Muscle layer of duodenum (tissue), 2 donors: ENCODE data around the gene KCTD16.

Experiments used
- H3K27ac ChIP-seq: one replicate; pipeline ENCODE4 v1.7.0; 2013; ENCODE audit warnings: mild to moderate bottlenecking, low read length
- H3K27me3 ChIP-seq: one replicate; pipeline ENCODE4 v1.7.0; 2013; ENCODE audit warnings: low read depth, mild to moderate bottlenecking, control low read depth, low read length
- H3K36me3 ChIP-seq, 2 donors: one replicate each; pipeline ENCODE4 v1.7.0; 2013; ENCODE audit warnings: low read length in 2 of 2, control low read depth in 1 of 2, mild to moderate bottlenecking in 1 of 2; ENCODE audit not compliant: insufficient read depth in 2 of 2, control insufficient read depth in 1 of 2
- H3K4me1 ChIP-seq, 2 donors: one replicate each; pipeline ENCODE4 v1.7.0; 2013; ENCODE audit warnings: low read length in 2 of 2, mild to moderate bottlenecking in 2 of 2, control low read depth in 1 of 2, moderate library complexity in 1 of 2; ENCODE audit not compliant: insufficient read depth in 2 of 2, control insufficient read depth in 1 of 2
- H3K4me3 ChIP-seq, 2 donors: one replicate each; pipeline ENCODE4 v1.7.0; 2013; ENCODE audit warnings: low read length in 2 of 2, low read depth in 1 of 2, mild to moderate bottlenecking in 1 of 2
- H3K9me3 ChIP-seq, 2 donors: one replicate each; pipeline ENCODE4 v1.7.0; 2013; ENCODE audit warnings: low read length in 2 of 2, control low read depth in 1 of 2, mild to moderate bottlenecking in 1 of 2; ENCODE audit not compliant: control insufficient read depth in 1 of 2
- donor health status: healthy.

Gene KCTD16

GRCh38 chr5:144416196-144416595, 245.5 kb downstream of the KCTD16 start:
- no peaks in the 10 kb centered on the region for H3K27me3 ChIP-seq
- no peaks in the 10 kb centered on the region for H3K36me3 ChIP-seq
- no peaks in the 10 kb centered on the region for H3K4me1 ChIP-seq
- H3K9me3 ChIP-seq: no peaks in the 10 kb centered on the region
- no peak overlapping the region for H3K4me3 ChIP-seq
- no peak overlapping the region for H3K27ac ChIP-seq

GRCh38 chr5:144418719-144419118, 248.0 kb downstream of the KCTD16 start:
- Histone ChIP-seq H3K9me3 (no peaks in the 10 kb centered on the region), H3K4me3 (no peak overlapping the region), H3K27me3 (no peaks in the 10 kb centered on the region), H3K27ac (no peak overlapping the region), H3K4me1 (no peaks in the 10 kb centered on the region), H3K36me3 (no peaks in the 10 kb centered on the region)

- Histone ChIP-seq H3K27me3 (no peaks in the 10 kb centered on the region), H3K4me1 (no peaks in the 10 kb centered on the region), H3K4me3 (no peak overlapping the region), H3K27ac (no peak overlapping the region), H3K36me3 (no peaks in the 10 kb centered on the region), H3K9me3 (peaks cover 0 to 2% of the 10 kb centered on the region in 2 donors)
Measured at GRCh38 chr5:144421411-144421810, 250.7 kb downstream of the KCTD16 start.

GRCh38 chr5:144422018-144422727, 251.5 kb downstream of the KCTD16 start:
- Histone ChIP-seq H3K27ac (no peak overlapping the region), H3K36me3 (no peaks in the 10 kb centered on the region), H3K4me3 (no peak overlapping the region), H3K27me3 (no peaks in the 10 kb centered on the region), H3K4me1 (no peaks in the 10 kb centered on the region), H3K9me3 (peaks cover 0 to 2% of the 10 kb centered on the region in 2 donors)

GRCh38 chr5:144427866-144428265, 257.2 kb downstream of the KCTD16 start:
- H3K4me1 ChIP-seq: no peaks in the 10 kb centered on the region

GRCh38 chr5:144428326-144428725, 257.7 kb downstream of the KCTD16 start:
- H3K9me3 ChIP-seq: peaks cover 0 to 2% of the 10 kb centered on the region in 2 donors
- no peaks in the 10 kb centered on the region for H3K27me3 ChIP-seq
- H3K36me3 ChIP-seq: no peaks in the 10 kb centered on the region
- H3K4me3 ChIP-seq: no peak overlapping the region
- no peaks in the 10 kb centered on the region for H3K4me1 ChIP-seq
- no peak overlapping the region for H3K27ac ChIP-seq

More at GRCh38 chr5:144427866-144428265, 257.2 kb downstream of the KCTD16 start:
- Histone ChIP-seq H3K9me3 (peaks cover 0 to 2% of the 10 kb centered on the region in 2 donors), H3K36me3 (no peaks in the 10 kb centered on the region), H3K4me3 (no peak overlapping the region), H3K27me3 (no peaks in the 10 kb centered on the region), H3K27ac (no peak overlapping the region)

GRCh38 chr5:144429405-144429804, 258.7 kb downstream of the KCTD16 start:
- H3K27me3 ChIP-seq: no peaks in the 10 kb centered on the region
- H3K9me3 ChIP-seq: peaks cover 0 to 2% of the 10 kb centered on the region in 2 donors
- H3K4me3 ChIP-seq: no peak overlapping the region
- no peaks in the 10 kb centered on the region for H3K4me1 ChIP-seq
- no peaks in the 10 kb centered on the region for H3K36me3 ChIP-seq
- H3K27ac ChIP-seq: no peak overlapping the region

GRCh38 chr5:144429905-144430304, 259.2 kb downstream of the KCTD16 start:
- Histone ChIP-seq H3K36me3 (no peaks in the 10 kb centered on the region), H3K27me3 (no peaks in the 10 kb centered on the region), H3K27ac (no peak overlapping the region), H3K9me3 (peaks cover 0 to 2% of the 10 kb centered on the region in 2 donors), H3K4me3 (no peak overlapping the region), H3K4me1 (no peaks in the 10 kb centered on the region)

GRCh38 chr5:144433140-144433822, 262.6 kb downstream of the KCTD16 start:
- Histone ChIP-seq H3K27ac (no peak overlapping the region), H3K4me1 (no peaks in the 10 kb centered on the region), H3K27me3 (no peaks in the 10 kb centered on the region), H3K4me3 (no peak overlapping the region), H3K36me3 (no peaks in the 10 kb centered on the region), H3K9me3 (no peaks in the 10 kb centered on the region)

- Histone ChIP-seq H3K27ac (no peak overlapping the region), H3K4me1 (no peaks in the 10 kb centered on the region), H3K9me3 (no peaks in the 10 kb centered on the region), H3K36me3 (no peaks in the 10 kb centered on the region), H3K27me3 (no peaks in the 10 kb centered on the region), H3K4me3 (no peak overlapping the region)
Measured at GRCh38 chr5:144433893-144434292, 263.2 kb downstream of the KCTD16 start.

GRCh38 chr5:144436007-144436406, 265.3 kb downstream of the KCTD16 start:
- Histone ChIP-seq H3K27me3 (no peaks in the 10 kb centered on the region), H3K4me1 (no peaks in the 10 kb centered on the region), H3K27ac (no peak overlapping the region)

More at GRCh38 chr5:144436007-144436406, 265.3 kb downstream of the KCTD16 start:
- Histone ChIP-seq H3K36me3 (no peaks in the 10 kb centered on the region), H3K9me3 (peaks cover 0 to 2% of the 10 kb centered on the region in 2 donors), H3K4me3 (no peak overlapping the region)
